ENCODE data around the gene CREG2. TPM values are rescaled to one million over a fixed set of nuclear protein-coding genes. Genes with fewer than 3 reads are reported as not detected.

The CREG2 gene, protein sequence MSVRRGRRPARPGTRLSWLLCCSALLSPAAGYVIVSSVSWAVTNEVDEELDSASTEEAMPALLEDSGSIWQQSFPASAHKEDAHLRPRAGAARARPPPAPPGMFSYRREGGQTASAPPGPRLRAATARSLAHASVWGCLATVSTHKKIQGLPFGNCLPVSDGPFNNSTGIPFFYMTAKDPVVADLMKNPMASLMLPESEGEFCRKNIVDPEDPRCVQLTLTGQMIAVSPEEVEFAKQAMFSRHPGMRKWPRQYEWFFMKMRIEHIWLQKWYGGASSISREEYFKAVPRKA
- 1.3 TPM in 1 of 2 replicates, not detected in the other for total RNA-seq

DNA sequence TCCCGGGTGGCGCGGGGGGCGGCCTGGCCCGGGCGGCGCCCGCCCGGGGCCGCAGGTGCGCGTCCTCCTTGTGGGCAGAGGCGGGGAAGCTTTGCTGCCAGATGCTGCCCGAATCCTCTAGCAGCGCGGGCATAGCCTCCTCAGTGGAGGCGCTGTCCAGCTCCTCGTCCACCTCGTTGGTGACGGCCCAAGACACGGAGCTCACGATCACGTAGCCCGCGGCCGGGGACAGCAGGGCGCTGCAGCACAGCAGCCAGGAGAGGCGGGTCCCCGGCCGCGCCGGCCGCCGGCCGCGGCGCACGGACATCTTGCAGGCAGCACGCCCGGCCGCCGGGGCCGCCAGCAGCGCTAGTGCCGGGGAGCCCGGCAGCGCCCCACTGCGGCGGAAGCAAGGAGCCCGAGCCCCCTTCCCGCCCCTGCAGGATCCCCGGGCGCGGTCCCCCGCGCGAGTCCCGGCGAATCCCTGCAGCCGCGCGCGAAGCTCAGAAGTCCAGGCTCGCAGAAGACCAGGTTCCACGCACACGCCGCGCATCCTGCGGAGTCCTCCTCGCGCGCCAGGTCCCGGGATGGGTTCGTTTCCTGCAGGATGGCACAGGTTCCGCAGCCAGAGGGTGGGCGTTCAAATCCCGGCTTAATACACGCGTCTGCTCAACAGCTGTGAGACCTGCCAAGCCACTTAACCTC, at the start of gene CREG2:
Gene CREG2 (minus strand): TSS at position 353 of the 684 bp plus-strand sequence. CDS start 46 bp downstream, at position 307.

DNA sequence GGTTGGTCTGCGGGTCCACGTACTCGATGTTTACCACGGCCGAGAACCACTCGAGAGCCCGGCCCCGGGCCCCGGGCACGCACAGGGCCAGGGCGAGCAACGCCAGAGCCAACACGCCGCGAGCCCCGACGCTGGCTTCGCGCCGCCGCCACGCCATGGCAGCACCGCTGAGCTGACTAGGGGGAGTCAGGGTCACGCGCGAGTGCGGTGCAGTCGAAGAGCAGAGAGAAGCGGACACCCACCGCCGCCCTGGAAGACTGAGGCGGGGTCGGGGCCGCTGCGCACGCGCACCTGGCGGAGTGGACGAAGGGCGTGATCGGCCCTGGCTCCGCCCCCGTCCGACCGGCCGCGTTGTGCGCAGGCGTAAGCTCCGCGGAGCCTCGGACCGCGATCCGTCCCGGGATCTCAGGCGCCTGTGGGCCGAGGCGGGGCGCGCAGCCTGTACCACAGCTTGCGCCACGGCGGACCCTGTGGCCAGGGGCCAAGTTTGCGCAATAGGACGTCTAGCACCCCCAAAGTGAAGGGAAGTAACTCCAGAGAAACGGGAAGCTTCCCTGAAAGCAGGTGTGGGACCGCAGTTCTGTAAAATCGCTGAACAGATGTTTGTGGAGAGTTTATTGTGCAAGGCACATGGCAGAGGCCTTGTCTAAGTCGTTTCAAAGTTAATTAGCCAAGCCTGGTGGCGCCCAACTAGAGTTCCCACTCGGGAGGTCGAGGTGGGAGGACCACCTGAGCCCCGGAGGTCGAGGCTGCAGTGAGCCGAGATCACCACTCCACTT, 78.7 kb downstream of the CREG2 start, which contains the start of gene RNF149:
Gene RNF149 (minus strand): TSS at position 270 of the 779 bp plus-strand sequence. CDS start 113 bp downstream, at position 157.

Small RNA genes within 50 kb of the gene (small RNA-seq; reads per million reads assigned to genes)
- 0.10 reads per million for gene MIR5696 (ENCODE audit: low replicate concordance)

Other genes with a start within 250 kb of the CREG2 start
- 8.1 and 19.5 TPM in 2 replicates for gene TBC1D8, start 236.1 kb downstream of the CREG2 start, total RNA-seq
- gene CNOT11, start 134.6 kb downstream of the CREG2 start, total RNA-seq = 67.6 and 73.3 TPM in 2 replicates
- 57.8 and 104 TPM in 2 replicates for gene RNF149, start 78.8 kb downstream of the CREG2 start, total RNA-seq
- 3.1 and 23.3 TPM in 2 replicates for gene RFX8, start 87.6 kb upstream of the CREG2 start, total RNA-seq